ENCODE measurements around the gene CCNI2.

CCNI2 gene

DNA sequence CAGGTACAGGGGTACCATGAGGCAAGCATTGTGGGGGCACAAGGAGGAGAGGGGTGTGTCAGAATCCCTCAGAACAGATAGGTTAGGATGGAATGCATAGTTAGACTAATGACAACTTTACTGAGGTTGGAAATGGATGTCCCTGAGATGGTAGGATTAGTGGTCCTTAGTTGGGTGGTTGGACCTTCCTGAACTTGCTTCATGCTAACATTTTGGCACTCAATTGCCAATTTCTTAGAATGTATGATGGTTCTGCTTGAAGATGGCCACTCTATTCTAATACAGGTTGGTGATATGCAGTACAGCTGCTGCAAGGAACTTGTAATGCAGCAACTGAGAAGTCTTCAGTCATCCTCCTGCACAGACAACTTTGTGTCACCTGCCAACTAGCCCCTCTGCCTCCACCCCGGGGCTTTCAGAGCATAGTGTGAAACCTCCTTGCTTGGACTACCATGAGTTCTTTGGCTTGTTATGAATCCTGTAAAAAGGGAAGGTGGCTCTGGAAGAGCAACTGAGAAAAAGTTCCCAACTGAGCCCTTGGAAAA lies 5.4 kb downstream of the CCNI2 start:
- Histone ChIP-seq H3K4me1 (ENCODE audit: control insufficient read depth, insufficient read depth, low read depth, low read length) (peaks cover 7% of the 10 kb centered on the region), H2AFZ (ENCODE audit: low read depth, low read length) (no peak overlapping the region), H4K91ac (ENCODE audit: low read length) (no peak overlapping the region), H3K18ac (ENCODE audit: low read depth in 1 of 2, low read length in 2 of 2) (no peak overlapping the region), H3K4me2 (ENCODE audit: low read length, poor library complexity, severe bottlenecking) (no peak overlapping the region), H3K9me3 (ENCODE audit: control insufficient read depth, low read length) (no peaks in the 10 kb centered on the region), H3K27ac (ENCODE audit: low read length, poor library complexity, severe bottlenecking) (no peak overlapping the region), H3K9ac (ENCODE audit: low read length) (no peak overlapping the region), H3K4ac (ENCODE audit: low read depth in 1 of 2, low read length in 2 of 2) (no peak overlapping the region), H2BK5ac (ENCODE audit: low read depth, low read length, poor library complexity, severe bottlenecking) (no peak overlapping the region), H2BK15ac (ENCODE audit: low read depth, poor library complexity, severe bottlenecking) (no peak overlapping the region), H2BK12ac (ENCODE audit: low read length in 2 of 2) (no peak overlapping the region), H3K23ac (ENCODE audit: low read length in 2 of 2) (no peak overlapping the region), H2BK120ac (ENCODE audit: low read depth, low read length) (no peak overlapping the region), H4K8ac (ENCODE audit: low read length) (no peak overlapping the region), H3K27me3 (ENCODE audit: control insufficient read depth in 1 of 2, insufficient read depth in 1 of 2, low read length in 2 of 2) (peaks cover 10 to 79% of the 10 kb centered on the region in 2 experiments), H3K4me3 (ENCODE audit: insufficient read depth in 1 of 2, low read depth in 1 of 2, low read length in 2 of 2) (no peak overlapping the region), H3K36me3 (ENCODE audit: control insufficient read depth in 1 of 2, insufficient read depth in 2 of 2, low read depth in 1 of 2, low read length in 2 of 2) (peaks cover 12% of the 10 kb centered on the region in 2 experiments), H3K14ac (ENCODE audit: low read length in 2 of 2) (no peak overlapping the region), H2AK5ac (ENCODE audit: low read length, severe bottlenecking) (no peak overlapping the region), H3K79me1 (replicated peaks; ENCODE audit: low read length, poor library complexity, severe bottlenecking) (no peaks in the 10 kb centered on the region)
- no peak for DNase-seq
- WGBS, result 94% methylated on average over 1 of the region's 1 CpG

DNA sequence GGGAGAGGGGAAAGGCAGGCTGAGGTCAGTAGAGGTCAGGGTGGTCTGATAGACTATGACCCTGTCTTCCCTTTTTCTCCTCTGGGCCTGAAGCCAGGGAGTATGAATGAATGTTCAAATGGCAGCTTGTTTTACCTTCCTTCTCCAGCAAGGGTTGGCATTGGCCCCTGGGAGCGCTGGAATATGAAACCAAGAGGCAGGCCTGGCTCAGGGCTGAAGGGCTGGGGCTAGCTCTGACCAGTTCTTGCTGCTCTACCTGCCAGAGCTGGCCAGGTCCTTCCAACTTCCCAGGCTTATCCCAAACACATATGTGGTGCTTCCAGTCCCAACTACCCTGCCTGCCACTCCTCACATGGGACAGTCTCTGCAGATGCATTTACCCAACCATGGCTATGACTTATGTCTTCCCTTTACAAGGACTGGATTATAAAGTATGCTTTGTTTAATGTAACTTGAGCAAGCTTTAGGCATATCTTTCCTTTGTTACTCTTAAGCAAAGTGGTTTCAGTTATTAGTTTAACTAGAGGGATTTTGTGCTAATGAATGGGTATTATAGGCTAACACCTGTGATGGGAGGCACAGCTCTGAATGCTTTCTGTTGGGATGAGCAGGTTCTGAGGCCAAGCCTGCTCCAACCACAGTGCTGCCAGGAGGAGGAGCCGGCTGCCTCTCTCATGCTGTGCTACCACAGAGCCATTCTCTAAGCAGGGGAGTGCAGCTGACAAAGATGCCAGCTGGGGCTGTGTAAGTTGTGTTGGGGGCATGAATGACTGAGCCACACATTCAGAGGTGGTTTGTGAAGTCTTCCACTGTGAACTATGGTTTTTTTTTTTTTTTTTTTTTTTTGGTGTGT lies 6.1 kb downstream of the CCNI2 start:
- no peak overlapping the region for H2AK5ac ChIP-seq (ENCODE audit: low read length, severe bottlenecking)
- no peak overlapping the region for H3K4ac ChIP-seq (ENCODE audit: low read depth in 1 of 2, low read length in 2 of 2)
- peaks cover 3 to 72% of the 10 kb centered on the region in 2 experiments for H3K27me3 ChIP-seq (ENCODE audit: control insufficient read depth in 1 of 2, insufficient read depth in 1 of 2, low read length in 2 of 2)
- WGBS, result 46% methylated on average over 2 of the region's 2 CpGs
- DNase-seq, result no peak
- H3K27ac ChIP-seq (ENCODE audit: low read length, poor library complexity, severe bottlenecking), result no peak overlapping the region
- H2BK12ac ChIP-seq (ENCODE audit: low read length in 2 of 2), result no peak overlapping the region
- no peak overlapping the region for H3K23ac ChIP-seq (ENCODE audit: low read length in 2 of 2)
- H3K79me1 ChIP-seq (replicated peaks; ENCODE audit: low read length, poor library complexity, severe bottlenecking), result peaks cover 2% of the 10 kb centered on the region
- H3K4me1 ChIP-seq (ENCODE audit: control insufficient read depth, insufficient read depth, low read depth, low read length), result peaks cover 5% of the 10 kb centered on the region
- H3K36me3 ChIP-seq (ENCODE audit: control insufficient read depth in 1 of 2, insufficient read depth in 2 of 2, low read depth in 1 of 2, low read length in 2 of 2), result peaks cover 17 to 19% of the 10 kb centered on the region in 2 experiments
- no peak overlapping the region for H3K18ac ChIP-seq (ENCODE audit: low read depth in 1 of 2, low read length in 2 of 2)
- no peak overlapping the region for H2BK5ac ChIP-seq (ENCODE audit: low read depth, low read length, poor library complexity, severe bottlenecking)
- H2AFZ ChIP-seq (ENCODE audit: low read depth, low read length), result no peak overlapping the region
- no peak overlapping the region for H3K4me3 ChIP-seq (ENCODE audit: insufficient read depth in 1 of 2, low read depth in 1 of 2, low read length in 2 of 2)
- H3K9me3 ChIP-seq (ENCODE audit: control insufficient read depth, low read length), result no peaks in the 10 kb centered on the region
- H2BK15ac ChIP-seq (ENCODE audit: low read depth, poor library complexity, severe bottlenecking), result no peak overlapping the region
- no peak overlapping the region for H4K91ac ChIP-seq (ENCODE audit: low read length)
- no peak overlapping the region for H4K8ac ChIP-seq (ENCODE audit: low read length)
- no peak overlapping the region for H3K4me2 ChIP-seq (ENCODE audit: low read length, poor library complexity, severe bottlenecking)
- H2BK120ac ChIP-seq (ENCODE audit: low read depth, low read length), result no peak overlapping the region
- H3K9ac ChIP-seq (ENCODE audit: low read length), result no peak overlapping the region
- H3K14ac ChIP-seq (ENCODE audit: low read length in 2 of 2), result no peak overlapping the region

DNA sequence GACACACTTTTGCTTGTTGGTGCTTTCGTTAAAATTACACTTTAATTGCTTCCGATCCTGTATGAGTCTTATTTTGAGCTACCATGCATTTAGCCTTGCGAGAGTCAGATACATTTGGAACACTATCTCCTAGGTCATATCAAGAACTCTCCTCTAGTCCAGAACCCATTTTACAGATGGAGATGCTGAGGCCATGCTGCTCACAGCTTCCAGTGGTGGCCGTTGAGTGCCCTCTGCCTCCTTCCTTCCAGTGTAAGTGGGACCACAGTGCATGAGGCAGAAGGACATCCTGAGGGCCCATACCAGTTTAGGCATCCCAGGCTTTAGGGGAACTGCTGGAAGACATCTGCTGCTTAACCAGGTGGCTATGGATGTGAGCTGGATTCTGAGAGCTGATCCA lies 6.9 kb downstream of the CCNI2 start:
- no peak overlapping the region for H2BK120ac ChIP-seq (ENCODE audit: low read depth, low read length)
- H3K27ac ChIP-seq (ENCODE audit: low read length, poor library complexity, severe bottlenecking), result no peak overlapping the region
- H3K79me1 ChIP-seq (replicated peaks; ENCODE audit: low read length, poor library complexity, severe bottlenecking), result peaks cover 2% of the 10 kb centered on the region
- no peaks in the 10 kb centered on the region for H3K9me3 ChIP-seq (ENCODE audit: control insufficient read depth, low read length)
- H3K4me3 ChIP-seq (ENCODE audit: insufficient read depth in 1 of 2, low read depth in 1 of 2, low read length in 2 of 2), result no peak overlapping the region
- H3K23ac ChIP-seq (ENCODE audit: low read length in 2 of 2), result no peak overlapping the region
- no peak overlapping the region for H3K9ac ChIP-seq (ENCODE audit: low read length)
- no peak overlapping the region for H3K18ac ChIP-seq (ENCODE audit: low read depth in 1 of 2, low read length in 2 of 2)
- H3K14ac ChIP-seq (ENCODE audit: low read length in 2 of 2), result no peak overlapping the region
- H2BK15ac ChIP-seq (ENCODE audit: low read depth, poor library complexity, severe bottlenecking), result no peak overlapping the region
- H3K27me3 ChIP-seq (ENCODE audit: control insufficient read depth in 1 of 2, insufficient read depth in 1 of 2, low read length in 2 of 2), result peaks cover 0 to 65% of the 10 kb centered on the region in 2 experiments
- H3K36me3 ChIP-seq (ENCODE audit: control insufficient read depth in 1 of 2, insufficient read depth in 2 of 2, low read depth in 1 of 2, low read length in 2 of 2), result peaks cover 23 to 27% of the 10 kb centered on the region in 2 experiments
- no peak overlapping the region for H2AFZ ChIP-seq (ENCODE audit: low read depth, low read length)
- no peak overlapping the region for H3K4ac ChIP-seq (ENCODE audit: low read depth in 1 of 2, low read length in 2 of 2)
- no peak overlapping the region for H4K91ac ChIP-seq (ENCODE audit: low read length)
- H3K4me1 ChIP-seq (ENCODE audit: control insufficient read depth, insufficient read depth, low read depth, low read length), result peaks cover 5% of the 10 kb centered on the region
- H3K4me2 ChIP-seq (ENCODE audit: low read length, poor library complexity, severe bottlenecking), result no peak overlapping the region
- no peak overlapping the region for H2BK5ac ChIP-seq (ENCODE audit: low read depth, low read length, poor library complexity, severe bottlenecking)
- no peak overlapping the region for H2BK12ac ChIP-seq (ENCODE audit: low read length in 2 of 2)
- 94% methylated on average over 4 of the region's 4 CpGs for WGBS
- H2AK5ac ChIP-seq (ENCODE audit: low read length, severe bottlenecking), result no peak overlapping the region
- H4K8ac ChIP-seq (ENCODE audit: low read length), result no peak overlapping the region
- no peak for DNase-seq

DNA sequence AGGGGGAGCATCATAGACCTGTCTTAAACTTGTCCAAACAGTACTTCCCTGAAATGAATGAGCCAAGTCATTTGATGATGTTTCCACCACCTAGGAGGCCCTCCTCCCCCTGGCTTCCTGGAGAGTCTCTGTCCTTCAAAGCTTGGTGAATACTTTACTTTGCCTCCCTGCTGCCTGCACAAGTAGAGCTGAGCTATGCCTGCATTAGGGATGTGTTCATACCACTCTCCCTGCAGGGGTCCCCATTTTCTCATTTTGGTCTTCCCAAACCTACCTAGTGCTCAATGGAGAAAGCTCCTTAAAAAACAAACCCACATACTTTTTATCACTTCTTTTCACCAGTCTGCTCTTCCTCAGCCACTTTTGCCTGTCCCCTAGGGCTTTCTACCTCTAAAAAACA lies 7.7 kb downstream of the CCNI2 start:
- Histone ChIP-seq H2BK120ac (ENCODE audit: low read depth, low read length) (no peak overlapping the region), H3K9me3 (ENCODE audit: control insufficient read depth, low read length) (no peaks in the 10 kb centered on the region), H3K4me1 (ENCODE audit: control insufficient read depth, insufficient read depth, low read depth, low read length) (peaks cover 7% of the 10 kb centered on the region), H3K79me1 (replicated peaks; ENCODE audit: low read length, poor library complexity, severe bottlenecking) (peaks cover 2% of the 10 kb centered on the region), H4K91ac (ENCODE audit: low read length) (no peak overlapping the region), H2BK5ac (ENCODE audit: low read depth, low read length, poor library complexity, severe bottlenecking) (no peak overlapping the region), H4K8ac (ENCODE audit: low read length) (no peak overlapping the region), H2BK12ac (ENCODE audit: low read length in 2 of 2) (no peak overlapping the region), H3K27me3 (ENCODE audit: control insufficient read depth in 1 of 2, insufficient read depth in 1 of 2, low read length in 2 of 2) (peaks cover 0 to 56% of the 10 kb centered on the region in 2 experiments), H3K18ac (ENCODE audit: low read depth in 1 of 2, low read length in 2 of 2) (no peak overlapping the region), H3K14ac (ENCODE audit: low read length in 2 of 2) (no peak overlapping the region), H2AK5ac (ENCODE audit: low read length, severe bottlenecking) (no peak overlapping the region), H2AFZ (ENCODE audit: low read depth, low read length) (no peak overlapping the region), H2BK15ac (ENCODE audit: low read depth, poor library complexity, severe bottlenecking) (no peak overlapping the region), H3K27ac (ENCODE audit: low read length, poor library complexity, severe bottlenecking) (no peak overlapping the region), H3K4ac (ENCODE audit: low read depth in 1 of 2, low read length in 2 of 2) (no peak overlapping the region), H3K36me3 (ENCODE audit: control insufficient read depth in 1 of 2, insufficient read depth in 2 of 2, low read depth in 1 of 2, low read length in 2 of 2) (peaks cover 32 to 35% of the 10 kb centered on the region in 2 experiments), H3K4me2 (ENCODE audit: low read length, poor library complexity, severe bottlenecking) (no peak overlapping the region), H3K9ac (ENCODE audit: low read length) (no peak overlapping the region), H3K23ac (ENCODE audit: low read length in 2 of 2) (no peak overlapping the region), H3K4me3 (ENCODE audit: insufficient read depth in 1 of 2, low read depth in 1 of 2, low read length in 2 of 2) (no peak overlapping the region)
- DNase-seq, result peak; percentile 37
